SU-DHL-6 (cell line): Measurements from ENCODE around the gene WWOX.

Experiments
- H2AFZ ChIP-seq: fragments of 200-600 bp; sonication (generic); 2 replicates; pipeline ENCODE4 v1.6.1; 2014; ENCODE audit warnings: low read depth, mild to moderate bottlenecking, moderate library complexity, mixed read lengths, antibody characterized with exemption, low read length; ENCODE audit not compliant: severe bottlenecking
- H3F3A ChIP-seq: fragments of 200-600 bp; shearing (Covaris generic); 2 replicates; pipeline ENCODE4 v1.6.0; 2016; ENCODE audit warnings: antibody characterized with exemption, mild to moderate bottlenecking; ENCODE audit not compliant: insufficient read depth
- H3K27ac ChIP-seq: fragments of 200-600 bp; sonication (generic); 2 replicates; pipeline ENCODE4 v1.5.1; 2016; ENCODE audit warnings: low read depth, mild to moderate bottlenecking, low read length, moderate library complexity, mixed read lengths
- H3K27me3 ChIP-seq: fragments of 200-600 bp; sonication (generic), shearing (Covaris generic); 2 replicates; pipeline ENCODE4 v1.6.0; 2014; ENCODE audit warnings: mild to moderate bottlenecking, low read length
- H3K36me3 ChIP-seq: fragments of 200-600 bp; sonication (generic); 2 replicates; pipeline ENCODE4 v1.6.1; 2014; ENCODE audit warnings: mild to moderate bottlenecking, low read length, mixed read lengths
- H3K4me2 ChIP-seq: fragments of 300-600, 200-600 bp; shearing (Covaris generic), sonication (generic); 2 replicates; pipeline ENCODE4 v1.6.0; 2014; ENCODE audit warnings: low read length, low read depth, mild to moderate bottlenecking; ENCODE audit not compliant: poor library complexity, severe bottlenecking
- H3K4me3 ChIP-seq: fragments of 200-600 bp; sonication (generic); 2 replicates; pipeline ENCODE4 v1.5.1; 2014; ENCODE audit warnings: antibody characterized with exemption, low read length, mild to moderate bottlenecking, mixed read lengths; ENCODE audit not compliant: insufficient read depth, poor library complexity, severe bottlenecking
- H3K79me2 ChIP-seq: fragments of 200-600 bp; sonication (generic); 2 replicates; pipeline ENCODE4 v1.6.1; 2014; ENCODE audit warnings: mild to moderate bottlenecking, low read length, moderate library complexity; ENCODE audit not compliant: insufficient read depth
- H3K9ac ChIP-seq: fragments of 200-600 bp; sonication (generic); 2 replicates; pipeline ENCODE4 v1.7.0; 2014; ENCODE audit warnings: mild to moderate bottlenecking, low read length
- H3K9me2 ChIP-seq: fragments of 200-600 bp; sonication (generic); replicated peaks from 2 replicates; pipeline ENCODE4 v1.6.1; 2014; ENCODE audit warnings: low read length; ENCODE audit not compliant: insufficient read depth
- H3K9me3 ChIP-seq: fragments of 200-600 bp; sonication (generic); 2 replicates; pipeline ENCODE4 v1.6.1; 2014; ENCODE audit warnings: low read length, mixed read lengths; ENCODE audit not compliant: insufficient read depth
- H4K20me1 ChIP-seq: fragments of 200-600 bp; sonication (generic); 2 replicates; pipeline ENCODE4 v1.6.1; 2014; ENCODE audit warnings: low read depth, mild to moderate bottlenecking, antibody characterized with exemption, low read length, moderate library complexity, mixed read lengths
- EZH2phosphoT487 ChIP-seq: fragments of 200-600 bp; sonication (generic), shearing (Covaris generic); conservative IDR thresholded peaks from 2 replicates; pipeline ENCODE4 v1.6.1; 2018; ENCODE audit warnings: mild to moderate bottlenecking, antibody characterized with exemption, low read length, moderate library complexity, mixed read lengths
- TF ChIP-seq, protein P1 (sequence below): fragments of 200-600 bp; sonication (generic); IDR thresholded peaks from one replicate; pipeline ENCODE4 v1.5.1; 2017; ENCODE audit warnings: antibody characterized with exemption, mild to moderate bottlenecking, low read length, moderate library complexity; ENCODE audit not compliant: insufficient read depth, poor library complexity, severe bottlenecking

The WWOX gene

GRCh38 chr16:78915811-78916345, 816.4 kb downstream of the WWOX start:
- Histone ChIP-seq H3K27me3 (no peaks in the 10 kb centered on the region), H4K20me1 (no peaks in the 10 kb centered on the region), H3K27ac (no peak overlapping the region), H3K9ac (no peak overlapping the region), H3K9me2 (no peaks in the 10 kb centered on the region), H3K4me3 (no peak overlapping the region), H3K9me3 (no peaks in the 10 kb centered on the region), H2AFZ (no peak overlapping the region), H3K79me2 (no peaks in the 10 kb centered on the region), H3K36me3 (no peaks in the 10 kb centered on the region), H3K4me2 (no peak overlapping the region), H3F3A (no peaks in the 10 kb centered on the region)
- TF ChIP-seq, protein P1, sequence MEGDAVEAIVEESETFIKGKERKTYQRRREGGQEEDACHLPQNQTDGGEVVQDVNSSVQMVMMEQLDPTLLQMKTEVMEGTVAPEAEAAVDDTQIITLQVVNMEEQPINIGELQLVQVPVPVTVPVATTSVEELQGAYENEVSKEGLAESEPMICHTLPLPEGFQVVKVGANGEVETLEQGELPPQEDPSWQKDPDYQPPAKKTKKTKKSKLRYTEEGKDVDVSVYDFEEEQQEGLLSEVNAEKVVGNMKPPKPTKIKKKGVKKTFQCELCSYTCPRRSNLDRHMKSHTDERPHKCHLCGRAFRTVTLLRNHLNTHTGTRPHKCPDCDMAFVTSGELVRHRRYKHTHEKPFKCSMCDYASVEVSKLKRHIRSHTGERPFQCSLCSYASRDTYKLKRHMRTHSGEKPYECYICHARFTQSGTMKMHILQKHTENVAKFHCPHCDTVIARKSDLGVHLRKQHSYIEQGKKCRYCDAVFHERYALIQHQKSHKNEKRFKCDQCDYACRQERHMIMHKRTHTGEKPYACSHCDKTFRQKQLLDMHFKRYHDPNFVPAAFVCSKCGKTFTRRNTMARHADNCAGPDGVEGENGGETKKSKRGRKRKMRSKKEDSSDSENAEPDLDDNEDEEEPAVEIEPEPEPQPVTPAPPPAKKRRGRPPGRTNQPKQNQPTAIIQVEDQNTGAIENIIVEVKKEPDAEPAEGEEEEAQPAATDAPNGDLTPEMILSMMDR = no peak
- TF ChIP-seq EZH2phosphoT487 = no peak

GRCh38 chr16:78916928-78917545, 817.6 kb downstream of the WWOX start:
- H3K36me3 ChIP-seq = no peaks in the 10 kb centered on the region
- no peaks in the 10 kb centered on the region for H3K27me3 ChIP-seq
- H3K27ac ChIP-seq = no peak overlapping the region
- no peak overlapping the region for H3K4me2 ChIP-seq
- no peaks in the 10 kb centered on the region for H4K20me1 ChIP-seq
- no peaks in the 10 kb centered on the region for H3F3A ChIP-seq
- peaks cover 7% of the 10 kb centered on the region; the same call in 1 of the 2 replicates for H3K9me3 ChIP-seq
- no peak overlapping the region for H3K4me3 ChIP-seq
- H3K9ac ChIP-seq = no peak overlapping the region
- TF ChIP-seq EZH2phosphoT487 = no peak
- TF ChIP-seq, protein P1 = no peak
- no peaks in the 10 kb centered on the region for H3K79me2 ChIP-seq
- H2AFZ ChIP-seq = no peak overlapping the region
- H3K9me2 ChIP-seq = no peaks in the 10 kb centered on the region

GRCh38 chr16:78918805-78919305, 819.4 kb downstream of the WWOX start:
- Histone ChIP-seq H3K36me3 (no peaks in the 10 kb centered on the region), H3K9me2 (no peaks in the 10 kb centered on the region), H3K27me3 (no peaks in the 10 kb centered on the region), H3K4me3 (no peak overlapping the region), H3F3A (no peaks in the 10 kb centered on the region), H4K20me1 (no peaks in the 10 kb centered on the region), H3K4me2 (no peak overlapping the region), H3K9me3 (peaks cover 8% of the 10 kb centered on the region; the same call in 1 of the 2 replicates), H3K27ac (no peak overlapping the region), H3K79me2 (no peaks in the 10 kb centered on the region), H2AFZ (no peak overlapping the region), H3K9ac (no peak overlapping the region)
- TF ChIP-seq, protein P1 = no peak
- no peak for TF ChIP-seq EZH2phosphoT487
